ENCODE data around the gene TNFSF13.

The TNFSF13 gene

GRCh38 chr17:7588553-7589203 lies 30.1 kb downstream of the TNFSF13 start:
- Histone ChIP-seq H2BK5ac (ENCODE audit: low read length) (peak overlapping the region; percentile 50), H4K91ac (ENCODE audit: low read depth, low read length, poor library complexity) (peak overlapping the region; percentile 30), H3K23ac (ENCODE audit: low read depth, low read length, poor library complexity) (peak overlapping the region; percentile 75), H3K4me3 (ENCODE audit: low read length in 2 of 2) (peak overlapping the region in 1 of 2 donors; percentile 39), H3K27ac (replicated peaks; ENCODE audit: low read length) (peak overlapping the region; percentile 34), H3K9me3 (replicated peaks in 1 of 2; ENCODE audit: control insufficient read depth in 2 of 2, insufficient read depth in 1 of 2, low read depth in 1 of 2, low read length in 2 of 2) (no peaks in the 10 kb centered on the region), H3K9ac (ENCODE audit: low read depth, low read length, poor library complexity) (peak overlapping the region; percentile 86), H3K27me3 (ENCODE audit: control insufficient read depth in 3 of 3, insufficient read depth in 3 of 3, low read depth in 1 of 3, low read length in 3 of 3) (no peaks in the 10 kb centered on the region), H3K4me2 (ENCODE audit: insufficient read depth, low read length, poor library complexity, severe bottlenecking) (peak overlapping the region; percentile 47), H2BK15ac (ENCODE audit: low read length) (peak overlapping the region; percentile 81), H3K18ac (ENCODE audit: low read length) (peak overlapping the region; percentile 94), H3K14ac (ENCODE audit: low read length) (no peak overlapping the region), H3K79me1 (ENCODE audit: low read depth, low read length) (peaks cover 3% of the 10 kb centered on the region), H4K8ac (ENCODE audit: low read depth, low read length) (no peak overlapping the region), H2AFZ (ENCODE audit: low read length) (no peak overlapping the region), H3K4me1 (ENCODE audit: control insufficient read depth in 2 of 2, insufficient read depth in 1 of 2, low read depth in 1 of 2, low read length in 2 of 2) (peaks cover 14 to 39% of the 10 kb centered on the region in 2 donors), H2AK5ac (ENCODE audit: low read depth, low read length) (peak overlapping the region; percentile 79), H3K36me3 (replicated peaks in 1 of 2; ENCODE audit: control insufficient read depth in 2 of 2, insufficient read depth in 2 of 2, low read length in 2 of 2) (peaks cover 44 to 80% of the 10 kb centered on the region in 2 donors), H2BK12ac (ENCODE audit: low read length) (no peak overlapping the region), H2BK120ac (ENCODE audit: low read depth, low read length) (peak overlapping the region; percentile 63), H3K4ac (ENCODE audit: low read length) (peak overlapping the region; percentile 30)
- no peak for DNase-seq (ENCODE audit: low spot score)
- WGBS, 2 donors (ENCODE audit: extremely low coverage in 2 of 2, insufficient read length in 2 of 2, insufficient replicate concordance in 1 of 2): no CpG with 5 or more reads among the region's 30 CpGs

- DNase-seq (ENCODE audit: low spot score): peak; percentile 87
- H3K9ac ChIP-seq (ENCODE audit: low read depth, low read length, poor library complexity): peak overlapping the region; percentile 86
- peaks cover 13 to 37% of the 10 kb centered on the region in 2 donors for H3K4me1 ChIP-seq (ENCODE audit: control insufficient read depth in 2 of 2, insufficient read depth in 1 of 2, low read depth in 1 of 2, low read length in 2 of 2)
- no CpG with 5 or more reads among the region's 56 CpGs for WGBS, 2 donors (ENCODE audit: extremely low coverage in 2 of 2, insufficient read length in 2 of 2, insufficient replicate concordance in 1 of 2)
- H3K23ac ChIP-seq (ENCODE audit: low read depth, low read length, poor library complexity): peak overlapping the region; percentile 75
- peak overlapping the region; percentile 73 for H4K91ac ChIP-seq (ENCODE audit: low read depth, low read length, poor library complexity)
- H3K27ac ChIP-seq (replicated peaks; ENCODE audit: low read length): peak overlapping the region; percentile 95
- peak overlapping the region; percentile 94 for H3K18ac ChIP-seq (ENCODE audit: low read length)
- H3K14ac ChIP-seq (ENCODE audit: low read length): no peak overlapping the region
- peak overlapping the region in 1 of 2 donors; percentile 37 for H3K4me3 ChIP-seq (ENCODE audit: low read length in 2 of 2)
- H3K4me2 ChIP-seq (ENCODE audit: insufficient read depth, low read length, poor library complexity, severe bottlenecking): peak overlapping the region; percentile 59
- H3K27me3 ChIP-seq (ENCODE audit: control insufficient read depth in 3 of 3, insufficient read depth in 3 of 3, low read depth in 1 of 3, low read length in 3 of 3): no peaks in the 10 kb centered on the region
- peak overlapping the region; percentile 90 for H2BK15ac ChIP-seq (ENCODE audit: low read length)
- peak overlapping the region; percentile 50 for H2BK5ac ChIP-seq (ENCODE audit: low read length)
- H3K79me1 ChIP-seq (ENCODE audit: low read depth, low read length): peaks cover 3% of the 10 kb centered on the region
- H3K9me3 ChIP-seq (replicated peaks in 1 of 2; ENCODE audit: control insufficient read depth in 2 of 2, insufficient read depth in 1 of 2, low read depth in 1 of 2, low read length in 2 of 2): no peaks in the 10 kb centered on the region
- H4K8ac ChIP-seq (ENCODE audit: low read depth, low read length): no peak overlapping the region
- H2AFZ ChIP-seq (ENCODE audit: low read length): no peak overlapping the region
- peak overlapping the region; percentile 30 for H3K4ac ChIP-seq (ENCODE audit: low read length)
- H3K36me3 ChIP-seq (replicated peaks in 1 of 2; ENCODE audit: control insufficient read depth in 2 of 2, insufficient read depth in 2 of 2, low read length in 2 of 2): peaks cover 49 to 87% of the 10 kb centered on the region in 2 donors
- peak overlapping the region; percentile 63 for H2BK120ac ChIP-seq (ENCODE audit: low read depth, low read length)
- peak overlapping the region; percentile 24 for H2BK12ac ChIP-seq (ENCODE audit: low read length)
- H2AK5ac ChIP-seq (ENCODE audit: low read depth, low read length): peak overlapping the region; percentile 99
Measured at GRCh38 chr17:7589204-7589868, 30.8 kb downstream of the TNFSF13 start.

GRCh38 chr17:7589891-7590691 lies 31.5 kb downstream of the TNFSF13 start, which contains the start of gene SOX15:
Gene SOX15, minus strand, starts transcription at chr17:7590094. Its CDS starts 418 bp downstream, at chr17:7589676.
- Histone ChIP-seq H2AK5ac (ENCODE audit: low read depth, low read length) (peak within 1 kb of the TSS; percentile 99), H3K9me3 (replicated peaks in 1 of 2; ENCODE audit: control insufficient read depth in 2 of 2, insufficient read depth in 1 of 2, low read depth in 1 of 2, low read length in 2 of 2) (no peaks in the 10 kb centered on the region), H3K79me1 (ENCODE audit: low read depth, low read length) (peaks cover 3% of the 10 kb centered on the region), H3K4me2 (ENCODE audit: insufficient read depth, low read length, poor library complexity, severe bottlenecking) (peak within 1 kb of the TSS; percentile 59), H3K23ac (ENCODE audit: low read depth, low read length, poor library complexity) (peak within 1 kb of the TSS; percentile 75), H2BK120ac (ENCODE audit: low read depth, low read length) (peak within 1 kb of the TSS; percentile 63), H2AFZ (ENCODE audit: low read length) (no peak within 1 kb of the TSS), H3K14ac (ENCODE audit: low read length) (no peak within 1 kb of the TSS), H3K36me3 (replicated peaks in 1 of 2; ENCODE audit: control insufficient read depth in 2 of 2, insufficient read depth in 2 of 2, low read length in 2 of 2) (peaks cover 54 to 94% of the 10 kb centered on the region in 2 donors), H3K27me3 (ENCODE audit: control insufficient read depth in 3 of 3, insufficient read depth in 3 of 3, low read depth in 1 of 3, low read length in 3 of 3) (no peaks in the 10 kb centered on the region), H4K8ac (ENCODE audit: low read depth, low read length) (no peak within 1 kb of the TSS), H3K4me1 (ENCODE audit: control insufficient read depth in 2 of 2, insufficient read depth in 1 of 2, low read depth in 1 of 2, low read length in 2 of 2) (peaks cover 11 to 35% of the 10 kb centered on the region in 2 donors), H2BK12ac (ENCODE audit: low read length) (peak within 1 kb of the TSS; percentile 24), H2BK5ac (ENCODE audit: low read length) (peak within 1 kb of the TSS; percentile 50), H3K4me3 (ENCODE audit: low read length in 2 of 2) (peak within 1 kb of the TSS in 1 of 2 donors; percentile 37), H3K27ac (replicated peaks; ENCODE audit: low read length) (peak within 1 kb of the TSS; percentile 95), H2BK15ac (ENCODE audit: low read length) (peak within 1 kb of the TSS; percentile 90), H3K9ac (ENCODE audit: low read depth, low read length, poor library complexity) (peak within 1 kb of the TSS; percentile 86), H3K4ac (ENCODE audit: low read length) (peak within 1 kb of the TSS; percentile 30), H4K91ac (ENCODE audit: low read depth, low read length, poor library complexity) (peak within 1 kb of the TSS; percentile 73), H3K18ac (ENCODE audit: low read length) (peak within 1 kb of the TSS; percentile 94)
- no peak for DNase-seq (ENCODE audit: low spot score)
- no CpG with 5 or more reads among the region's 24 CpGs for WGBS, 2 donors (ENCODE audit: extremely low coverage in 2 of 2, insufficient read length in 2 of 2, insufficient replicate concordance in 1 of 2)
